Glomerular endothelial cell (primary cell): Measurements from ENCODE around the gene CELSR1. TPM values are rescaled to one million over a fixed set of nuclear protein-coding genes. Genes with fewer than 3 reads are reported as not detected.

Source experiments
- DNase-seq: peaks from one replicate; pipeline ENCODE4 v3.0.0-alpha.2; 2011; ENCODE audit warnings: low read depth, low spot score; ENCODE audit errors: extremely low read depth
- total RNA-seq: library from RNA; depleted of rRNA; stranded (reverse); fragments of >200 nt; gene quantifications from 2 replicates; pipeline ENCODE4 v1.2.3, GENCODE V29; 2015

The CELSR1 gene
- total RNA-seq, 1 donor from 2014 or later: 9.5 TPM

DNA sequence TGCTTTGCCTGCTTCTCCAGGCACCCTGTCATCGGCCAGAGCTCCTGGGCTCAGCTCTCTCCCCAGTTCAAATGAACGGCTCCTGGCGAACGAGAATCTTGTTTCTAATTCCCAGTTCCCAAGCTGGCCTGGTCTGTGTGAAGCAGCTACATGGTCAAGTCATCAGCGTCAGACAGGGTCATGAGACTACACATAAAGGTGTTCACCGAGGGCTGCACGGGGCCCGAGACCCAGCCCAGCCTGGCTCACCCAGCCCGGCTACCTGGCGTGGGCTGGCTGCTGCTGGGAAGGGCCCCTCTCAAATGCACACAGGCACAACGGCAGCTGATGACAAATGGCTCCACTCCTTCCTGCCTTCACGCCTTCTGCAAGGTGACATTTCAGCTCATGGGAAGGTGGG lies 14.6 kb upstream of the CELSR1 start:
- no peak for DNase-seq

DNA sequence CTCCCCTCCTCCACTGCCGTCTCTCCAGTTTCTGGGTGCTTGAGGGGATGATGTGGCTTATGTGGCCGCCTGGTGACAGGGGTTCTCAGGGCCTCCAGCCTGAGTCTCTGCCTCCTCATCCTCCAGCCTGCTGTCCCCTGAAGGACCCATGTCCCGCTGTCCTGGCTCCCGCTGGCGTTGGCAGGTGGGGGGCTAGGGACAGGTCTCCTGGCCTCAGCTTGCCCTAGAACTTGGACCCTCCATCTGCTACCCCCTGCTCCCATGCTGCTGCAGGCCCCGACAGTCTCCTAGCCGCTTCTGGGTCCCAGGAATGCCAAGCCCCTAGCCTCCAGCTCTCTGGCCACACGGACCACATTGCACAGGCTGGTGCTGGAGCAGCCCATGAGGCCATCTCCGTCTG lies 13.9 kb upstream of the CELSR1 start:
- DNase-seq: no peak

DNA sequence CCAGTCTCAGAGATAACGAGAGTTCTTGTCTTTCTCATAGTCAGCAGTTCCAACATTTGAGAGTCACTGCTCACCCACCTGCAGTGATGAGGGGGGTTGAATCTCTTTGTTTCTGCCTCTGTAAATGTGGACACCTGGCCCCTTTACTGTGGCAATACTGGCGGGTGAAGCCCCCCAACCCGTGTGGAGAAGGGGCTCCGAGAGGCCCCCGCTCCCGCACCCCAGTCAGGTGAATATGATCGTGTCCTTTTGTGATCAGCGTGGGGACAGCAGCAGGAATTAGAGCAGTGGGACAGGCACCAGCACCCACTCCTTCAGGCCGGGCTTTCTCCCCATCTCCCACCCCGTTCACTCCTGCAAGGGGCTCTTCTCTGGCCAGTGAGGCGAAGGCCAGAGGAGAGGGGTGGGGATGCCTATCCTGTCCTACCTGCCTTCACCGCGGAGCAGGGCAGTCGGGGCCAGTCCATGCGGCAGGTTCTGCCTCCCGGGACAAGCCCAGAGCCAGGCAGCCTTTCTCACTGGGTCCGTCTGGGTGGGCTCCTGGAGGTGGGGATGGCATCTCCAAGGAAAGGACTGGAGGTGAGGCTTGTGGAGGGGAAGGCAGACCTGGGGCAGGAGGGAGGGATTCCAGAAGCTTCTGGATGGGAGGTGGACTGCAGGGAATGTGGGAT lies 12.7 kb upstream of the CELSR1 start:
- DNase-seq: no peak

DNA sequence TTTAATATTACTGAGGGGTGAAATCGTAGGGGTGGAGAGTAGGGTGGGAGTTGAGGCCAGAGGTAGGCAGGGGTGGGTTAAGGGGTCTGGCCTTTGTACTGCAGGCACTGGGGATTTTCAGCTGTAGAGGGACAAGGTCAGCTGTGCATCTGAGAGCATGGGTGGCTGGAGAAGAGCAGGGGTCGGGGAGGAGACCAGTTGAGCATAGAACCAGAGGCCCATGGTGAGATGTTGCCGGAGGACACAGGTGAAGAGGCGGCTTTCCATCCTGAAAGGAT lies 12.1 kb upstream of the CELSR1 start:
- no peak for DNase-seq

DNA sequence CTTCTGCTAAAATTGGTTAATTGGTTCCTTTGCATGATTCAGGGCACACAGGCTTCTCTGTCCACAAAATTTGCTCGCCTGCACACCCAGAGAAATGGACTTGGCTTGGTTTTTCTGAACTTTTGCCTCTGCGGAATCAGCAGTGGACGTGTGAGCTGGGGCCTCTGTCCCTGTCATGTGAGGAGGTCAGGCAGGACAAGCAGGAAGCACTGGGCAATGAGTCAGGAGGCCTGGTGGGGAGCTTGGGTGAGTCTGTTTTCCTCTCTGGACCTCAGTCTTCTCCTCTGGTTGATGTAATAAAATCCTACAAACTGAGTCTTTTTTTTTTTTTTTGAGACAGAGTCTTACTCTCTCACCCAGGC lies 10.4 kb upstream of the CELSR1 start:
- DNase-seq: peak; percentile 34

DNA sequence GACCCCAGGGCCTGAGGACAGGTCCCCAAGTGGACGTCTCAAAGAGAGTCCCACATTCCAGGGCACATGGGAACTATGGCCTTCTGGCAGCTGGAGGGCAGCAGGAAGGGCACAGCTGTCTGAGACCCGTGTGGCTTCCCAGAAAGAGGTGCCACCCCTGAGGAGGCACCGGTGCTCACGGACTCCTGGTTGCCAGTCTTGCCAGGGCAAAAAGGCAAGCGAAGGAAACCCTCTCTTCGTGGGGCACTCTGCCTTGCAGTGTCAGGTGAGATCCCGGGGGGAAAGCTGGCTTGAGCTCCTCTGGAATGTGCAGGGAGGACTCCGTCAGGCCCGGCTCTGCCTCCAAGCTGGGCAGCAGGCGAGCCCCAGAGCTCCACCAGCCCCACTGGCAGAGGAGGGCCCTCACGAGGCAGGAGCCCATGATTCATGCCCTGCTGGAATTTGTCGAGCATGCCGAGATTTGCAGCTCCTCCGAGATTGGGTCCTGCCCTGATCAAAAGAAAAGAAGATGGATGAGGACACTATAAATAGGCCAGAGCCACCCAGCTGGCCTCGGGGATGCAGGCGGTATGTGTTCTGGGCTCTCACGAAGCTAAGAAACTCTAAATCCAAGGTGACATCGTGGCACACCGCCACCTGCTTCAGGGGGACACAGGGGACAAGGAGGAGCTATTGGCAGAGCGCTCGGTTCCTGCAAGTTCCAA lies 9.9 kb upstream of the CELSR1 start:
- no peak for DNase-seq

DNA sequence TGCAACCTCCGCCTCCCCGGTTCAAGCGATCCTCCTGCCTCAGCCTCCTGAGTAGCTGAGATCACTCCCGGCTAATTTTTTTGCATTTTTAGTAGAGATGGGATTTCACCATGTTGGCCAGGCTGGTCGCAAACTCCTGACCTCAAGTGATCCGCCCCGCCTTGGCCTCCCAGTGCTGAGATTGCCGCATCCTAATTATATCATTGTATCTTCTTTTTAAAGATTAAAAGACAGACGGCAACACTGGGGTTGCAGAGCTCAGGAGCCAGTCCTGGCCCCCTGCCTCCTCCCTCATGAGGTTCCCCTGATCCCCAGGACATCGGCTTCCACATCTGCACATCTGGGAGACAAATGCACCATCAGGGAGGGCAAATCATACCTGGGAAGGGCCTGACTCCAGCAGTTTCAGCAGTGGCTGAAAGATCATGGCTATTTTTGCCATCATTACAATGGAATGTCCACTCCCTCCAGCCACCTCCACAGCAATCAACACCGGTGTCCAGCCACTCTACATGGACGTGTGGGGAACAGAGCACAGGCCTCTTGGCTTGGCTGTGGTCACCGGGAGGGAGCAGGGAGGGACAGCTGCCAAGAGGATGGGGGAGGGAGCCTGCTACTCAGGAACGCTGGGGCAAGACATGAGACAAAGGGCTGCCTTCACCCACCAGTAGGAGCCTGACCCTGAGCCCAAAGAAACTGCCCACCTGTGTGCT lies 9.2 kb upstream of the CELSR1 start:
- DNase-seq: no peak

DNA sequence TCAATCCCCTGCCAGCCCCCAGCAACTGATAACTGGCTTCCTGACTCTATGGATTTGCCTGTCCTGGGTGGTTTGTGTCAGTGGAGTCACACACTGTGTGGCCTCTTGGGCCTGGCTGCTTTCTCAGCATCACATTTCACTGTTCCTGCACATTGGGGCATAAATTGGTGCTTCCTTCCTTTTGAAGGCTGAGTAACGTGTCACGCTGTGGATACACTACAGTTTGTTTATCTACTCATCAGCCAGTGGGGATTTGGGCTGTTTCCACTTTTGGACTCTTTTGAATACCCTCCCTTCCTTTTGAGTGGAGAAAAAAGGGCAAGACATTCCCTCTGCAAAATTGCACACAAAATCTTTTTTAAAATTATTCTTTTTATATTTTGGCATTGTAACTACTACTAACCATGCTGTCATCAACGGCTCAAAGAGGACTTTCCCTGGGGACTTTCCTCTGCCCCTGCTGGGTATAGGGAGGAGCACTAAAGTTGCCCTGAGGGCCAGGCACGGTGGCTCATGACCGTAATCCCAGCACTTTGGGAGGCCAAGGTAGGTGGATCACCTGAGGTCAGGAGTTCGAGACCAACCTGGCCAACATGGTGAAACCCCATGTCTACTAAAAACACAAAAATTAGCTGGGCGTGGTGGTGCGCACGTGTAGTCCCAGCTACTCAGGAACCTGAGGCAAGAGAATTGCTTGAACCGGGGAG lies 7.8 kb upstream of the CELSR1 start:
- DNase-seq: no peak

DNA sequence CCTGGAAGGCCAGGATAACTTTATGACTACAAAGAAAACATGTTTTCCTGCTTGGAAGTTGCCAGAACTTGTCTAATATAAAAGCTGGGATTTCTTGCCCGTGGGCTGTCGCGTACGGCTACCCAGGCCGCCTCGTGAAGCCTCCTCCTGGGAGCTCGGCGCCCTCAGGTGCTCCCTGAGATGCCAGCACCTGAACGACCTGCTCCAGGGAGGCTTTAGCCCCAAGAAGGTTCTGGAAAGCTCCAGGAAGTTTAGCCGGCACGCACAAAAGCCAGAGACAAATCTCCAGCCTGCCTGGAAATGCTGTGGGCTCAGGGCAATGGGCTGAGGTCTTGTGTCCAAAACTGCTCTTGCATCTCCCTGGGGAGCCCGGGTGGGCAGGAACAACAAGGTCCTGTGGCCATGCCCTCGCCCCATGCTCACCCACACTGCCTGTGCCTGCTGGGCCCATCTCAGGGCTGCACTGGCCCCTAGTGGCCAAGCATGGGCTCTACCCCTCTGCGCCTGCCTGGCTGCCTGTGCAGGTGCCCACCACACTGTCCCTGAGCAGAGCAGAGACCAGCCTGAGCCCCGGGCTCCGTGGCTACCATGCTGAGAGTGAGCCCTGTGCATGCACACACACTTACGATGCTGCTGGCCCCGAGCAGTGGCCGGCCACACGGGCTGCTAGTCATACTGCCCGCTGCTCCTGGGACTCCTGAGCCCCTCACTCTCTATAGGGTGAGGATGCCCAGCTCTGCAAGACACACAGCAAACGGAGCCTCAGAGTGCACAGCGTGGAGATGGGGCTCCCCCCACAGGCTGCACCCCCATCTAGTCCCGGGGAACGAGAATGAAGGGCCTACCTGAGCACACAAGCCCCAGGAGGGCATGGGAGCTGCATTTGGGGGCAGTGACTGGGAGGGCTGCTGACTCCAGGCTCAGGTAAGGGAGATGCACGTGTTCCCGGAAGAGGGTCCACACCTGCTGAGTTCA lies 4.9 kb upstream of the CELSR1 start:
- DNase-seq: no peak

DNA sequence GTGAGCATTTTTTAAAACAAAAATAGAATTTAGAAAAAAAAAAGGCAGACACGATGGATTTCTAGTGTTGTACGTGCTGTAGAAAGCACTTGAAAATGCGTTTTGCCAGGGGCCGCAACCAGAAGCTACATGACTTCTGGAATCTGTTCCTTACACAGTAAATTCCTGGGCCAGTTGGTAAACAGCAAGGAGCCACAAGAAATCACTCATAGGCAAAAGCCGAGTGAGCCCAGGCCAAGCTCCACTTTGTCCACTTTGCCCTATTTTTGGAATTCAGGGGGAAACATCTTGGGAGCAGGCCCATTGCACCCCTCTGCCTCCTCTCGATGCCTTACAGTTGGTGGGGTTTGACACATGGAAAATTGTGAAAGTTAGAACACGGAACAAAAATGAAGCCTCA lies 4.1 kb upstream of the CELSR1 start:
- DNase-seq: no peak

DNA sequence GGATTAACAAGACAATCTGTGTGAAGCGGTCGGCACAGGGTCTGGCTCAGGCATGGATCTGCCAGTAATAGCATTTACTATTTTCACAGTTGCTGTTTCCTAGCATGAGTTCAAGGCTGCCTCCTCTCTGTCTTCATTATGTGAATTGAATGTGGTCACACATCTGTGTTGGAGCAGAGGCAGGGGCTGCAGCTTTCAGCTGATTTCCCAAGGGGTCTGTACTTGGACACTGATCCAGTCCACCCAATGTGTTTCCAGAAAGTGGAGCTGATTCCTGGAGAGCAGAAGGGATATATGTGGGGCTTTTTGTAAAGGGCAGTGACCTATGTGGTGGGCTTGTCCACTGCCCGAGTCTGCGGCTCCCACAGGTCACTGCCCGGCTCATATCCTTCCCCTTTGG lies 3.5 kb upstream of the CELSR1 start:
- no peak for DNase-seq

DNA sequence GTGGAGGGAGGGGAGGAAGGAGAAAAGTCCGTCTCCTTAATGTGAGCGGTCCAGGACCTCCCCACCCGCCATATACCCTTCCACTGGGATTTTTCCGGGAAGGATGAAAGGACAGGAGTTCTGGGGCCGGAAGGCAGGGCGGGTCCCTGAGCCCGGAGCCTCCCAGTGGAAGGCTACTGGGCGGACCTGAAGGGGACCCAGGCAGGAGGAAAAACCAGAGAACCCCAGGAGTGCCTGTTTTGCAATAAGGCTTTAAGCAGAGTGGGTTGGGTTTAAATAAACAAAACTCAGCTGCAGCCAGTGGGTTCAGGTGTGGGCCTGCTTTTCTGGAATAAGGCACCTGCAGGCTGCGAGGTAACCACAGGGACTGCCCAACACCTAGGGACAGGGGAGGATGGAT lies 1.7 kb upstream of the CELSR1 start:
- no peak for DNase-seq

DNA sequence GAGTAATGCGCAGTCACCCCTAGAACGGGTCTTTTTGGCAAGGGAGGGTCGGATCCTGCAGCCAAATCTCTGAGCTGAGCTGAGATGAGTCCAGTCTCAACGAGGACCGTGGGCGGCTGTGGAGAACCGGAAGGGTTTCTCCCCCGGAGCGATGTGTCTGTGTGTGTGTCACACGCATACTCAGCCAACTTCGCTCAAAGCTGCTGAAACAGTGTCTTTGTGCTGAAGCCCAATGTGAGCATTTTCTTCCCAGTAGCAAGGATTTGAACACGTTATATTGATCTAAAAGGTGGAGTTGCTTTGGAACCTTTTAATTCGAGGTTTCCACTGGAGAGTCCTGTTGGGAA lies 1.4 kb upstream of the CELSR1 start:
- DNase-seq: no peak

DNA sequence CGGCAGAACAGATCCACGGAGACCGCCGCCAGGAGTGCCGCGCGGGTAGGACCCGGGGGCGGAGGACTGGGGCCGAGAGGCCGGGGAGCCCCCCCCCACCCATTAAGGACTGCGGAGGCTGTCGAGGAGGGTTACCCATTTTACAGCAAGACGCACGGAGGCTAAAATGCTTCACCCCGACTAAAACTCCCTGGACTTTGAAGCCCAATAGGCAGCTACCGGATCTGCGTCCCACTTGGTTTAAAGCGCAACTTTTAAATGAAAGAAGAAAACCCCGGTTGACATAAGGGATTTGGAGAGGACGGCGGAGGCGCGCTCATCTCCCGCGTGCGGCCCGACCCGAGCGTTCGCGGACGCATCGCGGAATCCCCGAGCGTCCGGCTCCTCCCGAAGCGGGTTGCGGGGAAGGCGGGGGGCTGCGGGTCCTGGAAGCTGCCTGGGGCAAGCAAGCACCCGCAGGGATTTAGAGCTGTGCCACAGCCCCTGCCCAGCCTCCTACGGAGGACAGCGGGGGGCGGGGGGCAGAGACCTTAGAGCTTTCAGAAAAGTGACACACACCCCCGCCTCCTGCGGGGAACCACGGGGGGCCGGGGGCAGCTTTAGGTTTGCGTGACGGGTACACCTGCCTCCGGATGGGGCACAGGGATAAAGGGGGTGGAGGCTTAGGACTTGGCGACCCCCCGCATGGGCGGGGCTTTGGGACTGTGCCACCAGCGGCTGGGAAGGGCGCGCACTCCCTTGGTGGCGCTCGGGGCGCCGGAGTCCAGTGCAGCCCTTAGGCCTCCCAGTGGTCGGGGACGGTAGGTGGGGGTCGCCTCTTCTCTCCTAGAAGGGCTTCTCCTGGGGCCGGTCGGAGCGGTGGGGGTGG lies 760 bp upstream of the CELSR1 start:
- no peak for DNase-seq

DNA sequence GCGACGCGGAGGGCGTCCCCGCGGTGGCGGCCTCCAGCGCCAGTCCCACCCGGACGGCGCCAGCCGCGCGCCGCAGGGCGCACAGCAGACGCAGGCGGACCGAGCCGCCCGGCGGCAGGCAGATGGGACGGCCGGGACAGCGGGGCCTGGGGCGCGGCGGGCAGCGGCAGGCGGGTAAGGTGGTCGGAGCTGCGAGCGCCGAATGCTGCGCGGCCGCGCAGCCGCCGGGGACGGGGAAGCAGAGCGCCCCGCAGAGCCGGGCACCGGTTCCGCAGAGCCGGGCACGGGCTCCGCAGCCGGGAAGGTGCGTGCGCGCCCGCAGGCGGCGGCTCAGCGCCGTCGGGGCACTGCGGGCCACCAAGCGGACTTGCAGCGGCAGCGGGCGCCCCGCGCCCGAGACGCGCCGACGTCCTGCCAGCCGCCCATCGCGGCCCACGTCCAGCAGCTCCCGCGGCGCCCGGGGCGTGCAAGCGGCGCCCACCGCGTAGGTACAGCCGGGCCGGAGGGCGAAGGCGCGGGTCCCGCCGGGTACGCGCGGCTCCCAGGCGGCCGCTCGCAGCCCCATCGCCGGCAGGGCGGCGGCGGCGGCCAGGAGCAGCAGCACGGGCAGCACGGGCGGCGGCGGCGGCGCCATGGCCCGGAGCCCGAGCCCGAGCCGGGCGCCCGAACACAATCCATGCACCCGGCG lies 739 bp downstream of the CELSR1 start:
- no peak for DNase-seq

DNA sequence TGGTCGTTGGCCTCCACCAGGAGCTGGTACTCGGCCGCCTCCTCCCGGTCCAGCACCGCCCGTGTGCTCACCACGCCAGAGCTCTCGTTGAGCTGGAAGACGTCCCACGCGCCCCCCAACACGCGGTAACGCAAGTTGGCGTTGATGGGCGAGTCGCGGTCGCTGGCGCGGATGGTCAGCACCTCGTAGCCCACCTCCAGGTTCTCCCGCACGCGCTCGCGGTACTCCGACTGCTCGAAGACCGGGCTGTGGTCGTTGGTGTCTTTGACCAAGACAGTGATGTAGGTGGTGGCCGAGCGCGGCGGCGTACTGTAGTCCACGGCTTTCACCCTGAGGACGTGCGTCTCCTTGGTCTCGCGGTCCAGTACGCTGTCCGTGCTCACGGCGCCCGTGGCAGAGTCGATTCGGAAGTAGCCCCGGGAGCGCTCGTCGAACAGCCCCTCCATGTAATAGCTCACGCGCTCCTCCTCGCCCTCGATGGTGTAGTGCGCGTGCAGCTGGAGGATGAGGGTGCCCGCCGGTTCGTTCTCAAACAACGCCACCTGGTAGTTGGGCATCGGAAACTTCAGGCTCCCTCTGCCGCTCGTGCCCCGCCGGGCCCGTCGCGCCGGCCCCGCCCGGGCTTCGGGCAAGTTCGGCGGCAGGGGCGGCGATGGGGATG lies 1.4 kb downstream of the CELSR1 start:
- DNase-seq: no peak

DNA sequence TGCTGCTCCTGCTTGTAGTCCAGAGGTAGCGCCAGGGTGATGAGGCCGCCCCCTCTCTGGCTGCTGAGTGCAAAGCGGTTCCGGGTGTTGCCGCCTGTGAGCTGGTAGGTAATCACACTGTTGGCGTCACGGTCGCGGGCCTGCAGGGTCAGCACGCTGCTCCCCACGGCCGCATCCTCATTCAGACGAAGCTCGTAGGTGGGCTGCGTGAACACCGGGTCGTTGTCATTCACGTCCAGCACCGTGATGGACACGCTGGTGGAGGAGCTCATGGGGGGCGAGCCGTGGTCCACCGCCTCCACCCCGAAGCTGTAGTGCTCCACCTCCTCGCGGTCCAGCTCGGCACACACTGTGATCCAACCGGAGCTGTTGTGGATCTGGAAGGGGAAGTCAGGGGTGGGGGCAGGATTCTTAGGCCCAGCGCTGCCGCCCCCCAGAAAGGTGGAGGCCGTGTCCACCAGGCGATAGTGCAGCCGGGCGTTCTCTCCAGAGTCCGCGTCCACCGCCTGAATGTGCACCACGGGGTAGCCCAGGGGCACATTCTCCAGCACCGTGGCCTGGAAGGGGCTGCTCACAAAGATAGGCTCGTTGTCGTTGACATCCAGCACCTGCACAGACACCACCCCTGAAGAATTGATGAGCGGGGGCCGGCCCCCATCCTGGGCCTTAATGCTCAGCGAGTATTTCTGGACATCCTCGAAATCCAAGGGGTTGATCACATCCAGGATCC lies 2.4 kb downstream of the CELSR1 start:
- no peak for DNase-seq

DNA sequence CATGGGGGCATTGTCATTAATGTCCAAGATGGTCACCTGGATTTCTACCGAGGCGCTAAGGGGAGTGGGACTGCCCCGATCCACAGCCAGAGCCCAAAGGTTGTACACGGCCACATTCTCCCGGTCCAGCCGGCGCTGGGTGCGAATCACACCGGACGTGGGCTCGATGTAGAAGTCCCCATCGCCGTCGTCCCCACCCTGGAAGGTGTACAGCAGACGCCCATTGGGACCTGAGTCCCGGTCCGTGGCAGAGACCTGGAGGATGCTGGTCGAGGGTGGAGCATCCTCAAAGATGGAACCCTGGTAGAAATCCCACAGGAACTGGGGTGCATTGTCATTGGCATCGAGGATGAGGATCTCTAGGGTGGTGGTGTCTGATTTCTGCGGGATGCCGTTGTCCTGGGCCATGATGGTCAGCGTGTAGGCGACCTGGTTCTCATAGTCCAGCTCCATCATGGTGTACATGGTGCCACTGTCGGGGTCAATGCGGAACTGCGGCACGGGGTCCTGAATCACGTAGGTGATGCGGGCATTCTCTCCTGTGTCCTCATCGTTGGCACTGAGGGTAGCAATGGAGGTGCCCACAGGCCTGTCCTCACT lies 3.1 kb downstream of the CELSR1 start:
- DNase-seq: no peak
